Ishikawa (cell line): ENCODE results near the gene BTRC.

Source experiments
- CEBPB ChIP-seq: IDR thresholded peaks from 2 replicates; pipeline ENCODE4 v1.6.1; 2012
- CREB1 ChIP-seq: IDR thresholded peaks from 2 replicates; pipeline ENCODE4 v1.6.1; 2012; ENCODE audit warnings: low read depth
- EGR1 ChIP-seq: IDR thresholded peaks from 2 replicates; pipeline ENCODE4 v1.6.1; 2012
- EP300 ChIP-seq: IDR thresholded peaks from 2 replicates; pipeline ENCODE4 v1.6.1; 2012; ENCODE audit warnings: borderline replicate concordance
- FOXM1 ChIP-seq: IDR thresholded peaks from 2 replicates; pipeline ENCODE4 v1.6.1; 2012; ENCODE audit warnings: low read depth, borderline replicate concordance
- MAX ChIP-seq: IDR thresholded peaks from 2 replicates; pipeline ENCODE4 v1.6.1; 2012
- NFIC ChIP-seq: IDR thresholded peaks from 2 replicates; pipeline ENCODE4 v1.6.1; 2012
- RAD21 ChIP-seq: IDR thresholded peaks from 2 replicates; pipeline ENCODE4 v1.6.1; 2012; ENCODE audit warnings: low read depth
- REST ChIP-seq: IDR thresholded peaks from 2 replicates; pipeline ENCODE4 v1.6.1; 2012; ENCODE audit warnings: low read depth, mild to moderate bottlenecking
- TAF1 ChIP-seq: IDR thresholded peaks from 2 replicates; pipeline ENCODE4 v1.6.1; 2012; ENCODE audit warnings: low read depth, mild to moderate bottlenecking
- TCF12 ChIP-seq: IDR thresholded peaks from 2 replicates; pipeline ENCODE4 v1.6.1; 2012; ENCODE audit warnings: low read depth
- TEAD4 ChIP-seq: IDR thresholded peaks from 2 replicates; pipeline ENCODE4 v1.6.1; 2012
- USF1 ChIP-seq: IDR thresholded peaks from 2 replicates; pipeline ENCODE4 v1.6.1; 2012
- YY1 ChIP-seq: IDR thresholded peaks from 2 replicates; pipeline ENCODE4 v1.6.1; 2012; ENCODE audit warnings: low read depth

- TF ChIP-seq YY1 (no peak), EP300 (no peak), CEBPB (no peak), MAX (no peak), REST (no peak), NFIC (no peak), EGR1 (no peak), TAF1 (no peak), FOXM1 (no peak), USF1 (no peak), TEAD4 (no peak), RAD21 (no peak), CREB1 (no peak), TCF12 (no peak)
Measured at GRCh38 chr10:101321073-101321472, 32.9 kb upstream of the BTRC start.
